ENCODE measurements around the gene SPAG17. TPM values are rescaled to one million over a fixed set of nuclear protein-coding genes. Genes with fewer than 3 reads are reported as not detected.

The SPAG17 gene
- total RNA-seq, 1 experiment from 2014 or later: 0.52 TPM

GRCh38 chr1:117921991-117922390 lies 263.0 kb downstream of the SPAG17 start (continued):
- TF ChIP-seq ZSCAN18 (CRISPR knock-in tag; IDR thresholded peaks at IDR 0.05) (no peak), ZBTB21 (CRISPR knock-in tag; IDR thresholded peaks at IDR 0.05; ENCODE audit: borderline replicate concordance) (no peak), AR (CRISPR knock-in tag; IDR thresholded peaks at IDR 0.05) (no peak), ZNF121 (CRISPR knock-in tag; IDR thresholded peaks at IDR 0.05) (no peak)

GRCh38 chr1:117919376-117919775 lies 265.7 kb downstream of the SPAG17 start:
- ChIA-PET CTCF (no interaction called here), POLR2A (no interaction called here)
- DNase-seq (ENCODE audit: low spot score): no peak
- no peaks in the 10 kb centered on the region for H3K4me1 Mint-ChIP-seq
- TF ChIP-seq ATF3 (CRISPR knock-in tag; conservative IDR thresholded peaks at IDR 0.05) (no peak), NFYB (CRISPR knock-in tag; conservative IDR thresholded peaks at IDR 0.05; ENCODE audit: low read depth) (no peak), NR2C2 (CRISPR knock-in tag; IDR thresholded peaks at IDR 0.05) (no peak), GRHL2 (CRISPR knock-in tag; IDR thresholded peaks at IDR 0.05; ENCODE audit: insufficient replicate concordance, severe bottlenecking) (no peak), ZSCAN18 (CRISPR knock-in tag; IDR thresholded peaks at IDR 0.05) (no peak), FOXK1 (CRISPR knock-in tag; IDR thresholded peaks at IDR 0.05) (no peak), USF2 (CRISPR knock-in tag; IDR thresholded peaks at IDR 0.05) (no peak), TP53 (CRISPR knock-in tag; IDR thresholded peaks at IDR 0.05) (no peak), JUN (CRISPR knock-in tag; IDR thresholded peaks at IDR 0.05) (no peak), ZNF512 (CRISPR knock-in tag; IDR thresholded peaks at IDR 0.05; ENCODE audit: borderline replicate concordance) (no peak), PRDM15 (CRISPR knock-in tag; IDR thresholded peaks at IDR 0.05) (no peak)
- H3K27ac Mint-ChIP-seq: no peak overlapping the region
- H3K27me3 Mint-ChIP-seq (ENCODE audit: low read depth): no peaks in the 10 kb centered on the region
- no peak for ATAC-seq
- peaks cover 27% of the 10 kb centered on the region for H3K36me3 Mint-ChIP-seq
- H3K9me3 Mint-ChIP-seq: no peaks in the 10 kb centered on the region; the same call in 1 of the 2 replicates
- no peak overlapping the region for H3K4me3 Mint-ChIP-seq

Data from WTC11 (cell line).